ENCODE measurements around the gene ST3GAL5. TPM values are rescaled to one million over a fixed set of nuclear protein-coding genes. Genes with fewer than 3 reads are reported as not detected.

The ST3GAL5 gene
- total RNA-seq, 4 donors from 2014 or later = 10.8 to 23.9 (median 16.5) TPM

- TF ChIP-seq CTCF (IDR thresholded peaks at IDR 0.05) (no peak), POLR2A (IDR thresholded peaks at IDR 0.05) (no peak)
- Histone ChIP-seq H3K4me1 (no peaks in the 10 kb centered on the region), H3K9me3 (no peaks in the 10 kb centered on the region), H3K4me3 (no peak overlapping the region), H3K36me3 (no peaks in the 10 kb centered on the region), H3K27me3 (no peaks in the 10 kb centered on the region), H3K27ac (no peak overlapping the region)
- DNase-seq = no peak
These were observed 18.9 kb upstream of the ST3GAL5 start for GRCh38 chr2:85907671-85908157.

GRCh38 chr2:85906748-85907147 lies 18.0 kb upstream of the ST3GAL5 start:
- Histone ChIP-seq H3K4me3 (no peak overlapping the region), H3K27ac (no peak overlapping the region), H3K9me3 (no peaks in the 10 kb centered on the region), H3K4me1 (no peaks in the 10 kb centered on the region), H3K36me3 (no peaks in the 10 kb centered on the region), H3K27me3 (no peaks in the 10 kb centered on the region)
- DNase-seq = no peak
- no peak for TF ChIP-seq CTCF (IDR thresholded peaks at IDR 0.05)
- no peak for TF ChIP-seq POLR2A (IDR thresholded peaks at IDR 0.05)

DNA sequence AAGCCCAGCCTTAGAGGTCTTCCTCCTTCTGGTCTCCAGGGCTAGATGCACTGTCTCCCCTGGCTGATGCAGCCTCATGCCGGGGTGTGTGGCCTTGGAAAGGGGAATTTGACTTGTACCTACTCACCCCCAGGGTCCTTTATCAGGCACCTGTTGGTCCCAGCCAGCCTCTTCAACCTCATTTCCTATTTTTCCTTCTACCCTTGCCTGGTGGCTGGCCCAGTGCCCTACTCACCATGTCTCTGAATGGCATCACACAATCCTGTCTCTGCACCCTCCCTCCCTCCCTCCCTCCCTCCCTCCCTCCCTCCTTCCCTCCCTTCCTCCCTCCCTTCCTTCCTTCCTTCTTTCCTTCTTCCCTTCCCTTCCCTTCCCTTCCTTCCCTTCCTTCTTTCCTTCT lies 17.1 kb upstream of the ST3GAL5 start:
- DNase-seq = no peak
- no peaks in the 10 kb centered on the region for H3K4me1 ChIP-seq
- no peak overlapping the region for H3K4me3 ChIP-seq
- TF ChIP-seq POLR2A (IDR thresholded peaks at IDR 0.05) = no peak
- no peak for TF ChIP-seq CTCF (IDR thresholded peaks at IDR 0.05)
- H3K9me3 ChIP-seq = no peaks in the 10 kb centered on the region
- H3K27me3 ChIP-seq = no peaks in the 10 kb centered on the region
- H3K36me3 ChIP-seq = no peaks in the 10 kb centered on the region
- peak overlapping the region in 1 of 4 donors; percentile 17 for H3K27ac ChIP-seq

- Histone ChIP-seq H3K9me3 (no peaks in the 10 kb centered on the region), H3K27ac (peak overlapping the region in 2 of 4 donors; percentile 8 to 17), H3K4me3 (no peak overlapping the region), H3K4me1 (no peaks in the 10 kb centered on the region), H3K27me3 (no peaks in the 10 kb centered on the region), H3K36me3 (no peaks in the 10 kb centered on the region)
- DNase-seq = no peak
- TF ChIP-seq POLR2A (IDR thresholded peaks at IDR 0.05) = no peak
These were observed 16.4 kb upstream of the ST3GAL5 start for GRCh38 chr2:85905187-85905666.

GRCh38 chr2:85903849-85904248 lies 15.1 kb upstream of the ST3GAL5 start:
- TF ChIP-seq CTCF (IDR thresholded peaks at IDR 0.05) = no peak
- Histone ChIP-seq H3K4me3 (no peak overlapping the region), H3K36me3 (no peaks in the 10 kb centered on the region), H3K27ac (no peak overlapping the region), H3K4me1 (no peaks in the 10 kb centered on the region), H3K27me3 (no peaks in the 10 kb centered on the region), H3K9me3 (no peaks in the 10 kb centered on the region)
- no peak for DNase-seq

DNA sequence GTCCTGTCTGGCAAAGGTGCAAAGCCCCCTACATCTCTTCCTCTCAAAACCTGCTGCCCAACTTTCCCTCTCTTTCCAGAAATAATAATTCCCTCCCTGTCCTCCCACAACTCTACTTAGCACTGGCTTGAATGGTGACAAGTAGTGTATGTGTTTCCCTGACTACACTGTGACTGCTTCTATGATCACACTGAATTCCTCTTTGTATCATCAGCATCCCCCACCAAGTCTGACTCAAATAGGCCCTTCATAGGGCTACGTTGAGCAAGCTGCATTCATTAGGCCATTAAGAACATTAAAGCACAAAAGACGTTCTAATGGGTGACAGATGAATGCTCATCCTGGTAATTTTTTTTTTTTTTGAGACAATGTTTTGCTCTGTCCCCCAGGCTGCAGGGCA lies 13.7 kb upstream of the ST3GAL5 start:
- Histone ChIP-seq H3K27ac (no peak overlapping the region), H3K4me1 (no peaks in the 10 kb centered on the region), H3K4me3 (no peak overlapping the region), H3K36me3 (no peaks in the 10 kb centered on the region), H3K9me3 (no peaks in the 10 kb centered on the region), H3K27me3 (no peaks in the 10 kb centered on the region)
- no peak for DNase-seq
- TF ChIP-seq POLR2A (IDR thresholded peaks at IDR 0.05) (no peak), CTCF (IDR thresholded peaks at IDR 0.05) (no peak)
